Tongue (tissue), 2 donors: ENCODE data around the gene ATP2B1. TPM values are rescaled to one million over a fixed set of nuclear protein-coding genes. Genes with fewer than 3 reads are reported as not detected.

ENCODE experiments used
- DNase-seq: peaks from one replicate; pipeline ENCODE4 v3.0.0-alpha.2; 2015
- total RNA-seq: library from RNA; depleted of rRNA; stranded (reverse); fragments of >200 nt; gene quantifications from one replicate; pipeline ENCODE4 v1.2.3, GENCODE V29; 2014

The ATP2B1 gene
- total RNA-seq, 1 donor from 2014 or later = 105 TPM

DNA sequence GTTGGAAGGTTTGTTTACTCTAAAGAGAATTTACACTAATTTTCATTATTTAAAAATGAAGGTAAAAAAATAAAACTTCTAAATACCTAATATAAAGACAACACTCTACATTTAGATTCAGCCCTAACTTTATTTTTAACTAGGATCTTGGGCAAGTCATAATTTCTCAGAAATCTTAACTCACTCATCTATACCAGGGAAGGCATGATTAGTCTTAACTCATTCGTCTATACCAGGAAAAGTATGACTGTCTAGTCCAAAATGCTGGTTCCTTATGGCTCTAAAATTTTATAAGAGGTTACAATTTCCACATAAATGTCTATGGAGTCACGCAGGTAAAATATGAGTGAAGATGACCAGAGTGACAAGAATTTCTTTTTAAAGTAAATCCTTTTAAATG is 130.1 kb downstream of the ATP2B1 start:
- no peak for DNase-seq

DNA sequence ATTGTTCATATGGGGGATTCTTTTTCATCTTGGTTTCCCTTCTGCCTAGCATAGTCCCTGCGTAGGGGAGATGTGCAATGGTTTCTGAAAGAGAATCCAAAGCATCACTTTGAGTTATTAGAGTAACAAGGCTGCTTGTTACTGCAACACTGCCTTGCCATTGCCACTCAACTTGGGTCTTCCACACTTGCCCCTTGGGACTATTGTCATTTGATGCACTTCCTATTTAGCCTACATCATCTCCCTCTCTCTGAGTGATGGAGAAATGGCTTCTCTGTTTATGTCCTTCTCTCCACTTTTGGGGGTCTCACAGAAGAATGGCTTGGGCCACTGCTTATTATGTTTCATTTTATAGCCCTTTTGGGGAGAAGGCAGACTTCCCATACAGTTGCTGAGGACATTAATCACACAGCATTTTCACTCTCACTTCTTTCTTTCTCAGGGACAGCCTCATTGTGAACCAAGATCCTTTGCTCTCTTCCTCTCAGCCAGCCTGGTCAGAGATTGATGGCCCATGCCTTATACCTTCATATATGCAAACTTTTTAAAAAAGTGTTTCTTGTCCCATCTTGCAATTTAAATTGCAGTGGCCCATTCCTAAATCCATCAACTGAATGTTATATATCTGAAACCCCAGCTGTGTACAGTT is 131.9 kb downstream of the ATP2B1 start:
- DNase-seq = no peak

DNA sequence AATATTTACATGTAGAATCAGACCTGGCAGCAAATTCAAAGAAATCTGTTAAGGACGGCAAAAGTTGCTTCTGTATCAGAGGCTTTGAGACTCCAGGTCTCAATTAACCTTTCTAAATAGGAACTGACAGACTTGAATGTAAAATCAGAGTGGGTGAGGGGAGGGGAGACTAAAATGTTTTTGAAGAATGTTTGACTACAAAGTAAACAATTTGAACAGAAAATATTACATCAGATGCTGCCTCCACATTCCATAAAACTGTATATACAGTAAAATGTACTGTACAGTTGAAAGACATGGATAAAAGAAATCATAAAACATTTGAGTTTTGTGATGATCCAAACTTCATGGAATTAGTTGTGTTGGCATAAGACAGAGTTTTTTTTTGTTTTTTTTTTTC is 133.3 kb downstream of the ATP2B1 start:
- DNase-seq = no peak

DNA sequence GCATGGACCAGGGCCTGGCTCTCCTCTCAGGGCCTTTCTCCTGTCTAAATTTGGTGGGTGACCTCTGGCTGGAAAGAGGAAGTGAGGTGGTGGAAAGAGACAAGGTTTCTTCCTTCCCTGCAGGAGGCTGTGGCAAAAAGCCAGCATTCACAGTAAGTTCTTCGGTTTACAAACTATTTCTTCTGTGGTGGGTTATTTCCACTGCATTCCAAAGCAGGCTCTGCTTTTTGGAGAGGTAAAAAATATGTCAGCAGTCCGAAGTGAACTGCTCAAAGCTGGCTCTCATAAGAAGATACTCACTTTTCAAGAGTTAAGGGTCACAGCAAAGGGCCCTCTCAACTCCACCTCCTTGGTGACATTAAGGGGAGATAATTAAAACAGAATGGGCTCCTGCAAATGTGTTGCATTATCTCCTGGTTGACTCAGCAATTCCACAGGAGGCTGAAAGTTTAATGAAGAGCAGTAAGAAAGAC is 133.9 kb downstream of the ATP2B1 start:
- peak; percentile 58 for DNase-seq

DNA sequence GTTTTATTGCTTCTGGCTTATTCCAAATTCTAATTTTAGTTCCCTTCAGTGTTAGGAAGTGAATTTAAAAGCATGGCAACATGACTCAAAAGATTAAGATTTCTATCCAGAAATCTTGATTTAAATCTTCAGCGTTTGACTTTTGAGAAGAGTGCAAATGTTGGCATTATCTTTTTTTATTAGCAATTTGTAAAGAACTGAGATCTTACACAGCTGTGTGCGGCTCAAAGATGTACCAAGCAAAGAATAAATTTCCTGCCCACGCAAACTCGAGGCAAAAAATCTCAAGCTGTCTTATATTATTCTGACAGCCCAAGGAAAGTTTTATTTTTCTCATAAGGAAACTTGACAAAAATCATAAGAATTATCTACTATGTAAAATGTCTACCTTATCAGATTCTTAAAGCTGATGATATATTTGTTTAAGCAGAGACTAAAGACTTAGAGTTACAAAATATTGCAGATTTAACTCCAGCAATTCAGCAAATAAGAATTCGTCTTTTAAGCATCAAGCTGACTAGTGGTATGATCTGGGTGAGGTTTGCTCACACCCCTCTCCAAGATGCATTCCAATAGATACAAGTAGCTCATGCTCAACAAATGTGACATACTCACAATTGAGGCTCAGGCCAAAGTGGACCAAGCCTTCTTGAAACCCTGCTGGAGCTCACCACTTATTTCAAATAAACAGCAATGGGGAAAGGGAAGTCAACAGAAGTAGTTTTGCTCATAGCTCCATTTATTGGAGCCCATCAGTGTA is 135.4 kb downstream of the ATP2B1 start:
- no peak for DNase-seq

DNA sequence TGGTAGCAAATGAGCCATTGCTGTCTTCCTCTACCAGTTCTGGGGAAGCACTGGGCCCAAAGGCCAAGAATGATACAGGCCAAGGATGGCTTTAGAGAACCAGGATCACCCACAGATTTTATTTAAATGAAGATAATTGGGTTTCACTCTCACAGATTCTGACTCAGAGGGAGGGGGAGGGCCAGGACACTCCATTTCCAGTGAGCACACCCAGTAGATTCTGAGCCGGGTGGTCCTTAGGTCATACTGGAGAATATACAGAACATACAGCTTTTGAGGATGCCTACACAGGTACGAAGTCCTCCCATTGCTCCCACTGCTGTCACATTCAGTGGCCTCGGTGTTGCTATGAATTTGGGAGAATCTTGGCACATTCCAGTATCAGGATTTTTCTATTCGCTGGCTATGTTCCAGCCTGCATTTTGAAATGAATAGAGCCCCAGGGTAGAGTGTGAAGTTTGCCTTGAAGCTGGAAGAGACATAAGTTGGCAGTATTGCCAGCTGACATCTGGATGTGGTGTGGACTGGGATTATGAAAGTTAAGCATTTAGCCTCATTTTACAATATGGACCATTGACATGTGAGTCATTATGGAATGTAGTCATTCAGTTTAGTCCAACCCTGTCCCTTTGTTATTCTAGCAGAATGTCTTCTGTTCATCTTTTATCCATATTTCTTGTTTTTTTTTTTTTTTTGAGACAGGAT is 137.0 kb downstream of the ATP2B1 start:
- no peak for DNase-seq

DNA sequence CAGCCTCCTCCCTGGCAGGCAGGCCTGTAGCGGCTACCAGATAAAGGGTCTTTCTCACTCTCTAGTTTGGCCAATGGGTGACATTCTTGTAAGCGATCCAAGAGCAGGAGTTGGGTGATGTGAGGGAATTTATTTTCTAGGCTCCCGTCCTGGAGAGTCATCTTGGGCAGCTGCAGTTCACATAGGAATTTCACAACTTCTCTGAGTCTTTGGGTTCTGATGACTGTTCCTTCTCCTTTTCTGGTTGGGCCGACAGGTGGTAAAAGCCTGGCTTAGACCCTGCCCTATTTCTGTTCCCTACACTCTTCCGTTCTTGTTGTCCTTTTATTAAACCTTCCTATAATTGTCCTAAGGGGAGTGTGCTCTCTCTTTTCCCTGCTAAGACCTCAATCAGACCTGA is 140.2 kb downstream of the ATP2B1 start:
- no peak for DNase-seq

DNA sequence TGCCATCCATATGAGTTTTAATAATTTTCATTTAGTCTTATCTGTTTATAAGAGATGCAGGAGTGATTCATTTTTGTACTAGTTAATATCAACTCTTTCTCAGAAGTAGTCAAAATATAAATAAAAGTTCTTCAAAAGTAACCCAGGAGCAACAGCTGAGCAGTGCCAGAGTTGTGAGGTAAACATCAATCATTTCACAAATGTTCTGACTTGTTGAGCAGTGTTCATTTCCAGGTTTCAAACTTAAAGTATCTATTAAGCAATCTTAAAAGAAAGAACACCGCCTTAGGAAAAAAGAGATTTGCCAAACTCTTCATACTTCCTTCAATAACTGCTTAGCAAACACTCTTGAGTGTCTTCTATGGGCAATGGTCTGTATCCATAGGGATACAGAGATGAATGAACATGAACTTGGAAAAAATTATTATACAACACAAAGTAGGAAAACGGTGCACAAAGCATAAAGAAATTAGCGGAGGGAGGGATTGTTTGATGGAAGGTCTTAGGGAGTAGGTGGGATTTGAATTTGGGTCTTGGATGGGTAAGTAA is 140.9 kb downstream of the ATP2B1 start:
- DNase-seq = no peak

DNA sequence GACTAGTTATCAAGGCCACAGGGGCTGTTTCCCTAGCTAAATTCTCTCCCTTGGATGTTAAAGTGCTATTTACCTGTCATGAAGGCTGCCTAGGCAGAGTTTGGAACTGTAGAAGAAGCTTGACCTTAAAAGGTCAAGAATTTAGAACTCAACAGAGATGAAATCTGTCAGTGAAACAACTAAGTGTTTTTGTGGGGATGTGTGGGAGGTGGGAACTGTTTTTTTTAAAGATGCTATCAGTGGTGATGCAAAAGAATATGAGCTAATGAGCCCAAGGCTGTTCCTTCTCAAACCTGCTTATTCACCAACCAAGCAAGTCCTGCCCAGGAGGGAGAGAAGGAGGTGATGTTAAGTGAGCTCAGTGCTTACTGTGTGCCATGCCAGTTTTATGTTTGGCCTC is 142.0 kb downstream of the ATP2B1 start:
- DNase-seq = no peak

DNA sequence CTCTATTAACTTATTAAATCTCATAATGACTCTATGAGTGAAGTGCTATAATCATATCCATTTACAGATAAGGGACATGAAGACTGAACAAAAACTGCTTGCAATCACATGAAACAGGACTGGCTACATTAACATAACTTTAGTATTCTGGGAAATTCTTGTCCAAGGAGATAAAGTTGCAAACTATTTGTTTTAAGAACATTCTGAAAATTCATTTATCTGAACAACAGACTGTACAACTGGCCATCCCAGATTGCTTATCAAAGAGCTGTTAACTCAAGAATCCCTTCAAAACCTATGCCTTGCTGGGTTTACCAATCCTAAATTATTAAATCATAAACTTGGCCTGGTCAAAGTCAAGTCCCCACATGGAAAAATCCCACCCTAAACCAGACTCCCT is 143.6 kb downstream of the ATP2B1 start:
- DNase-seq = no peak

DNA sequence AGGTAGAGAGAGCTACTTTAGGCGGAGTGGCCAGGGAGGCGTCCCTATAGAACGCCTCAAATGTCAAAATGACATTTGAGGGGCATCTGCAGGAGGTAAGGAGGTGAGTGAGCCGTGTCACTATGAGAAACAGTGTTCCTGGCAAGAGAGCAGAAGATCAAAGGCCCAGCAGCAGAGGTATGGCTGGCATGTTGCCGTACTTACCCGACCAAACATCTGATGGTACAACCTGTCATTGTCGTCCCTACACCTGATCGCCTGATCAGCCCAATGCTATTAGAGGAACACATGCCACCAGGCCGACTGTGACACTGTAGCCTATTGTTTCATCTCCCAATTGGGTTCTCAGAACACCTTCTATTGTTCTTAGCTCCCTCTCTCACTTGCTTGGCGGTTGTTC is 148.9 kb downstream of the ATP2B1 start:
- no peak for DNase-seq

DNA sequence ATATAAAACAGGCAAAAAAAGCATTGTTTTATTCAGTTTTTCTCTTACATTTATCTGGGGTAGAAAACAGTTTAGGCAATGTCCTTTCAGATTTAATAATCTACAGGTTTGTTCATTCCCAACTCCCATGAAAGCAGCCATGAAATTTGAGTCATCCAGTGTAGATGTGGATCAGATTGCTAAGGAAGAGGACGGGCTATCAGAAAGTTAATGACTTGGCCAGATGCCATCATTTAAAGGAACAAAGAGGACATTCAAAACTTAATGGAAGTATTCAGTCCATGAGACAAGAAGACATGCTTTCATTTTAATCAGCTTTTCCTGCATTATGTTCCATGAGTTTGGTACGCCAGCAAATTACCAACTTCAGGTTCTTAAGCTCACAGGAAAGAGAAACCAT is 151.7 kb downstream of the ATP2B1 start:
- peak; percentile 34 for DNase-seq

DNA sequence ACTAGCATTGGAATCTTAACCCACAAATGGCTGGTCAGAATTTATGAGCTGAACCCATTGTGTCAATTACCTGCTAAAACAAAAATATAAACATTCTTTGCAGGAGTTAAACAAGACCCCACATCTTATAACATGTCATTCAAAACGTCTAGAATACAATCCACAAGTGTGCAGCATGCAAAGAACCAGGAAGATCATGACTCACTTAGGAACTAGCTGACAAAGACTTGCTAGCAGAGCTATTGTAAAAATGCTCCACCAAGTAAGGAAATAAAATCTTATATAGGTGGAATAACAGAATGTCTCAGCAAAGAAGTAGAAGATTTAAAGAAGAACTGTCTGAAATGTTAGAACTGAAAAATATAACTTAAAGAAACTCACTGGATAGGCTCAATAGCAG is 156.3 kb downstream of the ATP2B1 start:
- DNase-seq = no peak

DNA sequence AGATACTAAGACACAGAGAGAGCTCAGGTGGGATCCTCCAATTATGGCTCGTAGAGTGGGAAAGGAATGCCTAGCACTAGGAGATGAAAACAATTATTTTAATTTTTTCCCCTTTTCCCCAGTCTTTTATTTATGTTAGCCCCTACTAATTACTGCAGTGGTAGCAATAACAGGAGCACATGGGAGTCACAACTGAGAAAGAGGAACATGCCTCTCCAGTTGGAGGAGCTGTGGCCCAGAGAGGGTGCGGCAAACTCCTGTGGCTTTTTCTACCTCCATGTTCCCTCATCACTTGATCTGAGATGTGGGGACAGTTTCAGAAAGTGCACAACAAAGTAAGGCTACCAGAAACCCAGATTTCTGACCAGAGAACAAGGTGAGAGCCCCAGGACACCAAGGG is 156.9 kb downstream of the ATP2B1 start:
- DNase-seq = no peak

DNA sequence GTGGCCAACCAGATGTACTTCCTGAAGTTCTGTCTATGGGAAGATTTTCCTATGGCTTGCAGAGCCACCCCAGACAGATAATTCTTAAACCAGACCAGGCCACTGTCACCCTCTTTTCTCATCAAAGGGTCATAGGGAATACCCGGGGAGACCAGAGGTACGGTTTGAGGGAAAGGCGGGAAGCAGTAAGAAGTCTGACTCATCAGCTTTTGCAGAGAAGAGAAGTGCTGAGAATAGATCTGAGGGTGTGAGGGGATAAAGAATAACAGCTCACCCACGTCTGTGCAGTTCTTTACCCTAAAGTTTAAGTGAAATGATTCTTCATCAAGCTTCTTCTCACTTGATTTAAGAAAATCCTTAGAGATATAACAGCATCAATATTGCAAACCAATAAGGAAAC is 161.5 kb downstream of the ATP2B1 start:
- no peak for DNase-seq

DNA sequence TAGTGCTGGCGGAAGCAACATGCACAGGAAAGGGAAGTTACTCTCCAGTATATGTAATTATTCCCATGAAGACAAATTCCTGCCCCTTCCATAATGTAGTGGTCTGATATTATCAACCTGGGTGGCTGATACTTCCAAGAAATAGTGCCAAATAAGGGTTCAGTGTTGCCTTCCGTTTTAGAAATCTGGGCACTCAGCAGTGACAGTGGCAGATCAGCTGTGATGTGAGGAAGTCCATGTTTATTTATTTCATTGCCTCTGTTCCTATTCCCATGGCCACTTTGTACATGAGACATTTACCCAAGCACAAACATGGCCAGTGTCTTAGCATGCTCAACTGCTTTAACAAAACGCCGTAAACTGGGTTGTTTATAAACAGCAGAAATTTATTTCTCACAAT is 162.5 kb downstream of the ATP2B1 start:
- DNase-seq = no peak

DNA sequence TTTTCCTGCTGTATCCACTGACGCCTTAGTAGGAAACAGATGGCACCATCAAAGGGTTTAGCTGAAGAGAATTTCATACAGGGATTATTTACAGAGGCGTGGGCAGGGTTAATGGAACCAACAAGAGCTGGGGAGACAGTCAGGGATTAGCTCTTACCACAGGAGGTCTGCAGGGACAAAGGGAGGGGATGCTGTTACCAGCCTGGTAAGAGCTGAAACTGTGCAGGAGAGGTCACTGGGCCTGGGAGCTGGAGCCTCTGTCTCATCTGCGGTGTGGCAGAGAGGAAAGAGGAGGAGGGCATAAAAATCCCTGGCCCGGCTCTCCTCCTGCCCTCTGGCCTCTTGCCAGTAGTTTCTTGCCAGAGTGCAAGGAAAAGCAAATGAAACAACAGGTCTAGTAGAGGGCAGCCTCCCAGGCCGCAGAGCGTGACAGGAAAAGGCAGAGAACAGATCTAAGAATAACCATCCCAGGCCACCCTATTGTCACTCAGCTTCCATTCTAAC is 163.9 kb downstream of the ATP2B1 start:
- peak; percentile 69 for DNase-seq

DNA sequence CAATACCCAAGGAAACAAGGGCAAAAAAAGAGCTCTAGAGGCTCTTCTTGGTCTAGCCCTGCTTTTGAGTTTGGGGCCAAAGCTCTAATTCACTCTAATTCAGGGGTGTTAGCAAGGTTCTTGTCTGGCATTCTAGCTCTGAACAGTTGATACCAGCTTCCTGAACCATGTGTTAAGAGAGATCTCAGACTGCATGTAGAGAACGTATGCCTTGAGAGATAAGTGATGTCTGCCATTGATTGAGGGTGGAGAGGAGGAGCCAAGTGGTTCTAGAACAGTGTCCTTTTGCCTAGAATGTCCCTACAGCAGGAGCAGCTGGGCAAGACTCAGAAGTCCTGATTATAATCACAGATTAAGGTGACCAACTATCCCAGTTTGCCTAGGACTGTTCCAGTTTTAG is 164.6 kb downstream of the ATP2B1 start:
- no peak for DNase-seq

DNA sequence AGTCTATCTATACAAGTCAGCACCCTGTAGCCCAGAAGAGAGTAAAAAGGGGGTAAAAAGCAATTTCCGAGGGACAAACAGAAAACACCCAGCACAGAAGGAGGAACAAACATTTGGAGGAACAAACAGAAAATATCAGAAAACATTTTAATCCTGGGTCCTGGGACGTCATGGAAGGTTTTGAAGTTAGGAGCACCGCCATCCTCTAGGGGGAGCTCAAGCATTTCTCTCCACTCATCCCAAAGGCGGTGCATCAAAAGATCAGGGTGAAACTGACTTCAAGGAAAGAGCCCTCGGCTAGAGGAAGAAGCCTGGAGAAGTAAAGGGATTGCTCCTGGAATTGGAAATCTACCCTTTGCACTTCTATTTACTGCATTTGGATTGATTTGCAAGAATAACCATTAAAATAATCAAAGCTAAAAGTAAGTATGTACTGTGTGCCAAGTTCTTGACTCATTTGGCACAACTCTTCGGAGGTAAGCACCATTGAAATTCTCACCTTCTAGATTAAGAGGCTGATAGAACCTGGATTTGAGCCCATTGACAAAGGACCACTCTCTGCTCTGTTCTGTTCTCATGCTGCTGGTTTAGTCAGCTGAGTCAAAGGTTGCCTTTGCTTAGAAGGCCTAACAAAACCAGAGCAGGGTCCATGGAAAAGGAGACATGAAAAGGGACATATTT is 165.6 kb downstream of the ATP2B1 start:
- DNase-seq = peak; percentile 91

DNA sequence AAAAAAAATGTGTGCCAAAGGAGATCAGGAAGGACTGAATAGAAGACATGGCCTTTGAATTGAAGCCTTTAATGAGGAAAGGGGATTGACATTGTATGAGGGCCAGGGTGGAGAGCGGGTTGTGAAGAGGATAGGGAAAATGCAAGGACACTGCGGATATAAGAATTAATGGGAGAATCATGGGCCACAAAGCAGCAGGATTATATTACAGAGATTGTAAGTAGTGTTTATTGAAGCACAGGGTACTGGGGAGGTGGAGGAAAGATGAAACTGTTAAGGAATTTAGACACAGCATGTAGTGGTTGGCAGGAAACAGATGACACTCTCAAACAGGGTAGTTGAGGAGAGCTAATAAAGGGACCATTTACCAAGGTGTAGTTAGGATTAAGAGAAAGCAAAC is 166.4 kb downstream of the ATP2B1 start:
- no peak for DNase-seq

DNA sequence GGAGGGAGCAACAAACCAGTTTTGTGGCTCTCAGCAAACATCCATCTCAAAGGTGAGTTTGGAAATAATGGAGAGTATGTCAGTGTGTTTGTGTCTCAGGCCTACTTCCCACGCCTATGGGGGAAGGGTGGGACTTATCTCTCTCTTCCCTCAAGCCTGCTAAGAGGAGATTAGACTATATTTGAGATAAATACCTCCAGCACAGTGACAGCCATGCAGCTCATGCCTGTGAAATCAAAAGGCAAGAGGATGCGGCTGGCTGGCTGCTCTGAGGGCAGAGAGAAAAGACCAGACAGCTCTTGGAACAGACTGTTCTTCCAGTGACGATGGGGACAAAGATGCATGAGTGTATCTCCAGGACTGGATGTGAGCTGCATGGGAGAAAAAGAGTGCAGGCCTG is 168.1 kb downstream of the ATP2B1 start:
- no peak for DNase-seq
